Measurements from ENCODE around the gene RTN4R.

RTN4R gene

DNA sequence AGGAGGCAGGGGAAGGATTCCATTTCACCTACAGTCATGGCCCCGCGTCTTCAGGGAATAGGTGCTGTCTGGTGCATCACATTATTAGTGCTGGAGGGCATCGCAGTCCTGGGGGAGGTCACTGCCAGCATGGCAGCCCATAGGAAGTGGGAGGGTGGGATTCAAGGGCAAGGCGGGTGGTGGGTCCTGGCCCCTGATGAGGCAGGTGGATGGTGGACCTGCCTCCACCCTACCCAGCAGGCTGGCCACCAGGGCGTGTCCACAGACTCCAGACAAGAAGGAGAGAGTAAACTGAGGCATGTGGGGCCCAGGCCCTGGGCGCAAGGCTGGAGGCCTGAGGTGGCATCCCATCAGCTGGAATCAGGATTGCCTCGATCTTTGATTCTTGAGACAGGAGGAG lies 53.3 kb downstream of the RTN4R start:
- DNase-seq (ENCODE audit: low read depth) = no peak

DNA sequence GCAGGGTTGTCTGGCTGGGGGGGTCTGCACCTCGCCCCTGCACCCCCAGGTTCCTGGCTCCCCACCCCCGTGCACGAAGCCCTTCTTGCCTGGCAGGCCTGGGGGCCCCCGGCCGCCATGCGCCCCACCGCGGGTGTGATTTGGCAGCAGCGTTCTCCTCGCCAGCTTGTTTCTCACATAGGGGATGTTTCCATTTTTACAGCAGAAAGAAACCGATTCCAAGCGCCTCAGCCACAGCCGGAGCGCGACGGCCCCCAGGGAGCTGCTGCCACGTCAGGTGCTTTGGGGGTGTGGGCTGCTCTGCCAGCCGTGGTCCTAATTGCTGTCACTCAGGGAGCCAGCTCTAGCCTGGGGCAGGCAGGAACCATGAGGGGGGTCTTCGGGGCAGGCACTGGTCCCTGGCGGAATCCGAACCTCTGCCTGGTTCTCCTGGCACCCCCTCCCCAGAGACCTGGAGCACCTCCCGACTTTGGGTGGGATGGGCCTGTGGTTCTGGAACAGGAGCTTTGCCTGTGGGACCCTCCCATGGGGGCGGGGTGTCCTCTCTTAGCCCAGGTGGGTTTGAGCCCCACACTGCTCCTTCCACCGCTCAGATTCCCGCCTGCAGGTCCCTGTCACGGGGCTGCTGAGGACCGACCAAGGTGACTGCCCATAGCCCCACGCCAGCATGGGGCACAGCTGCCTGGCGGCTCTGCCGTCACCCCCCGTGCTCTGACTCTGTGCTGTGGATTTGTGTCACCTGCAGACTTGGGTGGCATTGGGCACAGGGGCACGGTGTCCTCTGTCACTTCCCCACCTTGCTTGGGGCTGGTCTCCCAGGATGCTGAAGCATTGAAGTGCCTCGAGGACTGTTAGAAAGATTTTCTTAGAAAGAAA lies 54.0 kb downstream of the RTN4R start:
- DNase-seq (ENCODE audit: low read depth) = no peak

DNA sequence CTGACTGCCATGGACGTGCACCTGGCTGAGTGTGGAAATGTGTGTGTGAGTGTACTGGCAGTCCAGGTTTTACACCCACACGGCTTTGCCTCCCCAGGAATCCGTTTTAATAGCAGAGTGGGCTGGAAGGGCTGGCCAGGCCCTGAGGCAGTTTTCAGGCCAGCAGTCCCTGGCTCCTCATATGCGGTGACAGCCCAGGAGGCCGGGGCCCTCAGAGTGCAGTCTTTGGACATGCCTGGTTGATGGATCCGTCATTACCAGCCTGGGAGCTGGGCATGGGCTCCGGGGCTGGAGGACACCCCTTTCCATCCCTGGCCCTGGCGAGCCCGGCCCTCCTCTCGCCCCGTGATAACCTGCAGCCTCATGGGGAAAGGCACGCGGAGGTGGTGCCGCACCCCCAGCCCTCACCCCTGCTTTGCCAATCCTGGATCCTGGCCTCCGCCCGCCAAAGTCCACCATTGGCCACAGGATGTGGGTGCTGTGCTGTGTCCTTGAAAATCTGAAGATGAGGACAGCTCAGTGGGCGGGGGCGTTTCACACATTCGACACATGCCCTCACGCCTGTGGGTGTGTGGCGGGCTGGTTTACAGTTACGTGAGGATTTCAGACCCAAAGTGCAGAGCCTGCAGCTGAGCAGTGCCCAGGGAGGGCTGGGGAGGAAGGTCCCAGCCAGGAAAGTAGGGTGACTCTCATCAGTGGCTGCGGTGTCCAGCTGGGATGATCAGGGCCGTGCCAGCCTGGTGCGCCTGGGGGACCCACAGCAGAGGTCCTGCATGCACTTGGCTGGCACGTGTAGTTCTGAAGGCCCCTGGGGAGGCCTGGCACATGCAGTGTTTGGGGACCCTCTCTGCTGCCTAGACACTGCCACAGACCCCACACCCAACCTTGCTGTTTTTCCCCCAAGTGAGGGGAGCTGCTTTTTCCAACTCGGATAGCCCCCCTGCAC lies 55.1 kb downstream of the RTN4R start:
- no peak for DNase-seq (ENCODE audit: low read depth)

DNA sequence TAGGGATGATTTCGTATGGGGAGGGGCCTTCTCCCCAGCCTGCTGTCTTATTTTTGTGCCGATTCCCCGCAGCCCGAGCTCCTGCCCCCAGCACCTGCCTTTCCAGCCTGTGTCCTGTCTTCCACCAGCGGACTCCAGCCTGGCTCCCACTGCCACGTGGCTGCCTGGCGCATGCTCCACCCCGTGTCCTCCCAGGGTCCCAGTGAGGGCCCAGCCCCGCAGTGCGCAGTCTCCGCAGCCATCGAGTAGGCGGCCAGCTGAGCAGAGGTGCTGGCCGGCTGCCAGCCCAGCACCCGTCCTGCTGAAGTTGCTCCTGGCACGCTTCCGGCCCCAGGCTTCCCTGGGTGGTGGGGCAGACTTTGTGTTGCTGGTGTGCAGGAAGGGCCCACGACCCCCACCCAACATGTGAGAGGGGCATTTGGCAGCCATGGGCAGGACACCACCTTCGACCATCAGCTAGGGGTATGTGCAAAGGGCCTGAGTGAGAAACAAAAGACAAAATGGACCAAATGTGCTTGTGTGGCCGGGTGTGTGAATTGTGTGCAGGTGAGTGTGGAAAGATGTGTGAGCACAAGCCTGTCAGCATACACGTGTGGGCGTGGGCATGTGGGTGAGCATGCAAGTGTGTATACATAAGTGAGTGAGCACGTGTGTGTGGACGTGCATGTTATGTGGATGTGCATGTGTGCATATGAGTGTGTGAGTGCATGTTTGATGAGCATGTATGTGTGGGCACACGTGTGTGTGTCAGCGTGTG lies 55.9 kb downstream of the RTN4R start:
- no peak for DNase-seq (ENCODE audit: low read depth)

DNA sequence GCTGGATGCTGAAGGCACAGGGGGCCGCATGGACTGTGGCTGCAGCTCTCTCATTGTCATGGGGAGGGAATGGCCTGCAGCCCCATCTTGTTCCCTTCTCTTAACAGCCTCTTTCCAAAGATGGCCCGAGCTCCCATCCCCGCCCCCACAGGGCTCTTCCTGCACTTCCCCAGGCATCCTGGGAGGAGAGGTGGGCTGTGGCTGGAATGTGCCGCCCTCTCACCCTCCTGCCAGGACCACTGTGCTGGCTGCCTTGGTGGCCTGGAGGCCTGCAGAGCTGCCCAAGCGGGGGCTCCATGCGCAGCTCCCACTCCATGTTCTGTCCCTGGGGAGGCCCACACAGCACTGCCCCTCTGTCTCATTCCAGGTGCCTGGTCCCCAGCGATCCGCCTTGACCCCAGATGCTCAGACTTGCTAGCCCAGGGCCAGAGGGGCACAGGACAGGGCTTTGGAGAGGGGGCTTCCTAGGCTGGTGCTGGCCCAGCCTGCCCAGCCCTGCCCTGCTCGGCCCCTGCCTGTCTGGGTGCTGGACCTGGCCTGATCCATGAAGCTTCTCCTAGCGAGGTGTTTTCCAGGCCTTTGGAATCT lies 56.6 kb downstream of the RTN4R start:
- DNase-seq (ENCODE audit: low read depth) = no peak

DNA sequence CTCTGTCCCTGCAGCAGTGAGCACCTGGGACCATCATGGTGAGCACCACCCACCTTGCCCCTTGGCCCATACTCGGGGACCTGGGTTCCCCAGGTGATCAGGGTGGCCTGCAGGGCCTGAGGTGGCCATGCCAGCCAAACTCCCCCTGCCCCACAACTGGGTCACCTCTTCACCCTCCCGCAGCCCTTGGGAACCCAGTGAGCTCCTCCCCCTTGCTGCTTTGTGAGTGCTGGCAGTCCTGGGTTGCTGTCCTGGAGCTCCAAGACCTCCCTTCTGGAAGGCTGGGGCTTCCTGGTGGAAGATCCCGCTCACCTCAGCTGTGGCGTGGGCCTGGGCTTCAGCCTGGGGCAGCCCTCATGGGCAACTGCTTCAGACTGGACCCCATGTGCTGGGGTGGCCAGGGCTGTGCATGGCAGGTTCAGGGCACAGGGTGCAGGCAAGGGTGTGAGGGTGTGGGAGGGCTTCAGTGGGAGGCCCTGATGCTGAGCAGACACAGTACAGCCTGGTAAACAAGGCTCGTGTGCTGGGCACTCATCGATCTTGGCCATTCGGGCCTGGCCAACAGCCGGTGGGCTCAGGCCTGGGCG lies 57.6 kb downstream of the RTN4R start:
- DNase-seq (ENCODE audit: low read depth) = no peak

DNA sequence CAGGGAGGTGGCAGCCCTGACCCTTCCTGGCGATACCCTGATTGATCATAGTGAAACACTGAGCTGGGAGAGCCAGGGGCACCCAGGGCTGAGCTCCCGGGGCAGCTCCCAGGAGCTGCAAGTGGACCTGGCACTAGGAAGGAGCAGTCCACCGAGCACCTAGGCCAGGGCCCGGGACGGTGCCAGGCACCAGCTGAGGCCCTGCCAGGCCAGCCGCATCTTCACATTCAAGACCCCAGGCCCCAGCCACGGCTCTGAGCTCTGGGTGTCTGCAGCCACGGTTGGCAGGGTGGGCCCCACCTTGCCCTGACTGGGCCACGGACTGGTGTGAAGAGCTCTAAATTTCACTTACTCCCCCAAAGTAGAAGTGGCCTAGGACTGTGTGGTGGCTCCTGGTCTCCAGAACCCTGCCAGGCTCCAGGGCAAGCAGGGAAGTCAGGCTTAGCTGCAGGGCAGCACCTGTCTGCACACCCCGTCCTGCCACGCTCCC lies 58.3 kb downstream of the RTN4R start:
- no peak for DNase-seq (ENCODE audit: low read depth)

DNA sequence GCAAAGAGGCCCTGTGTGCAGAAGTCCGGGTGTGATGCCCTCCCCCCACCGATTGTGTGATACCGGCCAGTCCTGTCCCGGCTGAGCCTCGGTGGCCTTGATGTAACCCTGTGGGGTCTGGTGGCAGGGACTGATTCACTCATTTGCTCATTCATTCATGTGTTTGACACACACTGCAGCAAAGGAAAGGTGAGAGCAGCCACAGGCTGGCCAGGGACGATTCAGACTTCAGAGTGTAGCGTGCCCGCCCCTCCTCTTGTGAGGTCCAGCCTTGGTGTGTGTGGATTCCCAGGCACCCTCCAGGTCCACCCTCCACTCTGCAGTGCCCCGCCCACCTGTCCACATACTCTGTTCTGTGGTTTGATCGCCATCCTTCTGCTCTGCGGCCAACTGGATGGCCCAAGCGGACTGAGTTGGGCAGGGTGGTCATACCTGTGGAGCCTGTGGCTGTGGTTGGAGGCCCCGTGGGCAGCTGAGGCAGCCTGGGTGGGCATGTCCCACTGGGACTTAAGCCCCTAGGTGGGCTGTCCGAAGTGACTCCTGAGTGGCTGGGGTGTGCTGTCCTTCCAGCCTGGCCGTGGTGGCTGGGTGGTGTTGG lies 59.3 kb downstream of the RTN4R start:
- DNase-seq (ENCODE audit: low read depth) = no peak

DNA sequence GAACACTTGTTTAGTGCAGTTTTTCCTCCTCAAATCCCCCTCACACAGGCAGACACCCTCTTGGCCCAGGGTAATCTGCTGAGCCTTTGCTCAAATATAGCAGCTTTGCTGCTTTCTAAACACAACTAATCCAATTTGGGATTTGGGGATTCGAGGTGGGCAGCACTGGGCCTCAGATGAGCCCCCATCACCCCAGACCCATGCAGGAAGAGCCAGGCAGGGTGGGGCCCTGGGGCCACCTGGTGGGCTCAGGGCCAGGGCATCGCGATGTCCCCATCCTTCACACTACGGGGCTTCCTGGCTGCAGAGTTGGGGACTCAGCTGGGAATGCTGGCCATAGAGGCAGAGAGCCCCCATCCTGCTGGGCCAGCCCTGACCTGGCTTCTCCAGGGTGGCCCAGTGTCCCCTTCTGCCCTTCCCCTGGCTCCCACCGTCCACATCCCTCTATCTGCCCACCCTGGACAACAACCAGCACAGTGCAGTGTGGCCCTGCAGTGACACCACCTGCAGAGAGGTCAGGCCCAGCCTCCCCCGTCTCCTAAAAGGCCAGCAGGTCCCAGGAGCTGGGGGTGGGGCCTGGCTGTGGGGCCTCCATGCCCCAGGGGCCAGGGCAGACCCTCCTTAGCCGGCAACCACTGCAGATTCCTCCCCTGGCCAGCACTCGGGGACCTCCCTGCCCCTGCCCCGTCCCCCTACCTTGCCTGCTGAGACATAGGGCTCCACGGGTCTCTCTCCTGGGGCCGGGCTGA lies 60.7 kb downstream of the RTN4R start:
- no peak for DNase-seq (ENCODE audit: low read depth)

DNA sequence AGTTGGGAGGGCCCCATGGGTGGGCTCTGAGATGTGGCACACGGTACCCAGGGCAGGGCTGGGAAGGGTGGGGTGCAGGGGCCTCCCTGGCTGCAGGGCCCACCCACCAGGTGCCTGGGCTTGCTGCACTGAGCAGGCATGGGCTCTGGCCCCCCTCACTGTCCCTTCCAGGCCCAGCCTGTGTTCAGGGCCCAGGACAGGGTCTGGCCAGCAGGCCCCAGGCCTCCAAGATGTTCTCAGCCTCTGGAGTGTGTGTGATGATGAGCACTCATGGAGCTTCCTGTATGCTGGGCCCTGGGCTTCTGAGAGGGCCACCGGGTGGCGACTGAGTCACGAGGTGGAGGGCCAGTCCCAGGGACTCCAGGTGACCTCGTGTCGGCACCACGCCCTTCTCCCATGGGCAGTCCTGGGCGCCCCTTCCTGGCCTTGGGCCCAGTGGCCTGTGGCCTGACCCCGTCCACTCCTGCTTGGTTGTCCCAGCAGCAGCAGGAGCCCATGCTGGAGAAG lies 61.4 kb downstream of the RTN4R start:
- DNase-seq (ENCODE audit: low read depth) = no peak

DNA sequence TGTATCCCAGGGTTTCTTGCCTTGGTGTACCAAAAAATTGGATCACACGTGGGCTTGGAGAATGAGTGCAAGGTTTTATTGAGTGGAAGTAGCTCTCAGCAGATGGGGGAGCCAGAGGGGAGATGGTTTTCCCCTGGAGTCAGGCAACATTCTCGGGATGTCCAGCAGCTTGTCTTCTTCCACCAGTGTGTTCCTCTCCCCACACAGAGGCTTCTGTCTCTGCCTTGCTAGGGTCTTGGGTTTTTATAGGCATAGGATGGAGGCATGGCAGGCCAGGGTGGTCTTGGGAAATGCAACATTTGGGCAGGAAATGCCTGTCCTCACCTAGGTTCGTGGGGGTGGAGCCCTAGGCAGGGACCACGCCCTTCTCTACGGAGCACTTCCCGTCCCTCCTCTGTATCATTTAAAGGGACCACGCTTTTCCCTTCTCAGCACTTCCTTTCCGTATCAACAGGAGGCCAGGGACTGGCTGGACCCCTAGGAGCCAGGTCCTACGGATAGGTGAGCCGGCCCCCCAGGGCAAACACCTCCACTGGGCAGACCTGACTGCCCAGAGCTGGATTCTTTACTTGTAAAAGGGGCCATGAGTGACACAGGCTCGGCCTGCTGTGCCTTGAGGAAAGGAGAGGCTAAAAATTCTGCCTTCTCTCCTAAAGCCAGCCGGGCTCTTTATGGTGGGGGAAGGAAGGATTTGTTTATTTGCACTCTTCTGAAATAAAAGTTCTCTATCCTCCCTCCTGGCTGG lies 62.0 kb downstream of the RTN4R start:
- DNase-seq (ENCODE audit: low read depth) = peak; percentile 35

DNA sequence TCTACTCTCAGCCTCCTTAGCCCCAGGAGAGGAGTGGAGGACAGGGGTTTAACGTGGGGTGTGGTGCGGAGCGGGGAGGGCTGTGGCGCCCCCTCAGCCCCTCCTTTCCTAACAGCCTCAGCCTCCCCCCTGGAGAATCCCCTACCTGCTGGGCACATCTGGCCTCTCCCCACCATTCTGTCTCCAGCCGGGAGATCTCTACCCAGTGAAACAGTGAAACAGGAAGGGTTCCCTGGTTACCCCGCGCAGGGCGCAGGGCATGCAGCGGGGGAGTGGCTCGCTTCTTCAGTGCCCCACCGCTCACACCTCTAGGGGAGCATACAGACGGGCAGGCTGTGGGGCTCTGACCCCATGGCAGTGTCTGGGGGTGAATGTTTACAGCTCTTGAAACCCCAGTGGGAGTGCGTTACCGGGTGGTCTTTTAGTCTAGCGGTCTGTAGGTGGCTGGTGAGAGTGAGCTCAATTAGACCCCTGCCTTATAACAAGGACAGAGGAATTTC lies 62.6 kb downstream of the RTN4R start:
- DNase-seq (ENCODE audit: low read depth) = no peak

DNA sequence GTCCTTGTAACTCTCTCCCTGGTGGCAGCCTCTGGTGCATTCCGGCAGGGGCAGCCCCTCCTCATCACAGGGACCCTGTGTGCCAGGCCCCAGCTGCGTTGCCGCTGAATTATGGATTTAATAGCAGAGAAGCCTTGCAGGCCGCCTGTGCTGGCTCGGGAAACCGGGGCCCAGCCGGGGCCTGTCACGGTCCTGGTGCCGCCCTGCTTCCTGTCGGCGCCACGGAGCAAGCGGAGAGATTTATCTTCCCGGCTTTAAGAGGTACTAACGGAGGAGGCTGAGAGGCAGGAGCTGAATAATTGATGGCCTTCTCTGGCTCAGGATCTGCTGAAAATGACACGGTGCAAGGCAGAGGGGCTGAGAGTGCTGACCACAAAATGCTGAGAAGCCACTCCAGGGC lies 63.3 kb downstream of the RTN4R start:
- DNase-seq (ENCODE audit: low read depth) = no peak

DNA sequence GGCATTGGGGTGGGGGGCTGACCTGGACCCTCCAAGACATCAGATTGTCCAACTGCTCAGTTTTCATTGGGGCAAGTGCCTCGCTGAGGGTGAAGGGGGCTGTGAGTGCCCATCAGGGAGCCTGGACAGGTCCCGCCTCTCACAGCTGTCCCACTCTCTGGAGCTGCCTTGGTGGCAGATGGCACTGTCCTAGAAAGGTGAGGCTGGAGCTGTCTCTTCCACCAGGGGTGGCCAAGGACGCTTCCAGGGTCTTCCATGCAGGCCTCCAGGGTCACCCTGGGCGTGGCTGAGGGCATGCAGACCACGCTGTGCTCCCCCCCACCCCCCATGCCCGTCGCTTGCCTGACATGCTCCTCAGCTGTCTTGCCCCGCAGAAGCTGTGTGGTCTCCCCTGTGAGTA lies 63.8 kb downstream of the RTN4R start:
- no peak for DNase-seq (ENCODE audit: low read depth)

DNA sequence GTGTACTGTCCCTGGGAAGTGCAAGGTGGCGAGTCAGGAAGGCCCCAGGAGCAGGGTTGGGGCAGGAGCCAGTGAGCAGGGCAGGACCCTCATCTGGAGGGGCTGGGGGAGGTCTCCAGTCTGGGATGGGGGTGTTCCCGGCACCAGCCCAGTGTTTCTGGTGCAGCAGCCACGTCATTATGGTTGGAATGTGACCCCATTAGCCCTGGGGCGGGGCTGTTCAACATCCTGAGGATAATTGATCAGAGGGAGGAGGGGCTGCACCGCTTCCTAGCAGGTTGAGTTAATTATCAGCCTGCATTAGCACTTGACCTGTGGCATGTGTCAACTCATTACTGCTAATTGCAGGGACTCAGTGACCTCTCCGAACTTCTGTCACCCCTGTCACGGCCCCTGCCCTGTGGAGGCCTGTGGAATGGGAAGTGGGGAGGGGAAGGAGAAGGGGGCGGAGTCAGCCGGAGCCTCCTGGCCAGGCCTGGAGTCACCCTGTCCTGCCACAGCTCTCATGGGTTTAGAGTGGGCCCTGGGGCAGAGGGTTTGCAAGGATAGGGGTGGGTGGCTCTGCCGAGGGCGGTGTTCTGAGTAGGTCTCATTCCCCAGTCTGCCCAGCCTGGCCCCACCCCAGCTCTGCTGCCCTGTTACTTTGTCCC lies 64.4 kb downstream of the RTN4R start:
- no peak for DNase-seq (ENCODE audit: low read depth)

DNA sequence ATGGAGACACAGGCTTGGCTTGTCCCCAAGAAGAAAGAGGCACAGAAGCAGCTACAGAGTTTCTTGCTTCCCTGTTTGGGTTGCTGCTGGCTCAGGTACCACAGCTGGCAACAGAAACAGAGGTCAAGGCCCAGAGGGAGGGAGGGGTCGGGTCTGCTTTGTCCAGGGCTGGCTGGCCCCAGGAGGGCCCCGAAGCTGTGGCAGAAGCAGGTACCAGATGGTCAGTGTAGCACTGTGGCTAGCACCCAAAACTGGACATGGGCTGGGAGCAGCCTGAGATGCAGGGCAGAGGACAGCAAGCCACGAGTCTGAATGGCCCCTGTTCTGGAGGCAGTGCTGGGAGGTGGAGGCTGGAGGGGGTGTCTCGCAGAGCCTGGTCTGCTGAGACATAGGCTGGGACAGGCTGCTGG lies 65.0 kb downstream of the RTN4R start:
- no peak for DNase-seq (ENCODE audit: low read depth)

DNA sequence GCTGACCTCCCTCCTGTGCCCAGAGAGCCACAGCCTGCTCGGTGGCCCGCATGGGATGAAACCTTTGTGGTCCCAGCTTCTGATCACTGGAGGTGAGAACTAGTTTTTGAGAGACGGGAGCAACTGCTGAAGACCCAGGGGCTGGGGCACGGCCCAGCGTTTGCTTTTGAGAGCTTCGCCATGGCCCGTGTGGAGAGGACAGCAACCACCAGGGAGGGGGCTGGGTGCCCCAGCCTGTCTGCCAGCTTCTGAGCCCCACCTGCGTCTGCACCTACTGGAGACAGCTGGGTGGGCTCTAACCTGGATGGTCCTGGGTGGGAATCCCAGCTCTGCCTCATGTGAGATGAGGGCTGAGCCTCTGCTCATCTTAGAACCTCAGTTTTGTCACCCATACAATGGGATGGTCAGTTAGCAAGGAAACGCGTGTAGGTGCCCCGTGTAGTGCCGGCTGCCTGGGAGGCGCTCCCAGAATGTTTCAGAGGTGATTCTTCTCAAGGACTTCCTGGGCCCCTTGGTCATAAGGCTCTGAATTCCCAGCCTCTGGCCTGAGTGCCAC lies 66.2 kb downstream of the RTN4R start:
- no peak for DNase-seq (ENCODE audit: low read depth)

DNA sequence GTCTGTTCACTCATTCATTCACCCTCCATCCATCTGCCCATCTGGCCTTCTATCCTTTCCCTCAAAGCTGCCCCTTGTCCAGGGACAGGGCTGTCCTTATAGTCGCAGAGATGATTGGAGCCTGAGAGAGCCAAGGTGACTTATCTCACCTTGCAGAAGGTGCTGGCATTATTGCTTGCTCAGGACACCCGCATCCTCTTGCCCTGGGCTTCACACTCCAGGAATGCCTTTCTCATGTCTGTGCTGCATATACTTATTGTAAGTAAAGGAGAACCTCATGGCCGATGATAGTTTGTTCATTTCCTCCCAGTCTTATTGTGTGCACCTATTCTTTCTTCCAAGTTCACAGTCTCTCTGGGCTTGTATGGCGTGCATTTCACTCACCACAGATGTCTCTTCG lies 68.2 kb downstream of the RTN4R start:
- DNase-seq (ENCODE audit: low read depth) = no peak
